Vagina (tissue), 2 donors: ENCODE results near the gene LEMD2.
"Not testable (repeated sequence)": the region's sequence is repeated elsewhere in the genome, so short reads cannot be mapped to it uniquely, and the experiment has no call there.

Experiments
- POLR2A ChIP-seq, 2 donors: fragments of 450-650 bp; IDR thresholded peaks; one replicate each; pipeline ENCODE4 v1.6.1; 2017; ENCODE audit warnings: antibody characterized with exemption in 2 of 2, mild to moderate bottlenecking in 2 of 2, moderate library complexity in 2 of 2
- POLR2AphosphoS5 ChIP-seq, 2 donors: sonication (generic); formaldehyde crosslinking; IDR thresholded peaks; one replicate each; pipeline ENCODE4 v1.9.0; 2017; ENCODE audit warnings: antibody characterized with exemption in 2 of 2, mild to moderate bottlenecking in 2 of 2, low read depth in 1 of 2; ENCODE audit not compliant: insufficient read depth in 1 of 2
- TF ChIP-seq, protein P1 (sequence below), 3 experiments: fragments of 450-650 bp in 2 of 3; fragments of 200-600 bp in 1 of 3; sonication (generic) in 1 of 3; IDR thresholded peaks; one replicate each; pipeline ENCODE4 v1.5.1; 2017 to 2019; ENCODE audit warnings: antibody characterized with exemption in 3 of 3, mild to moderate bottlenecking in 2 of 3, moderate library complexity in 2 of 3

DNA sequence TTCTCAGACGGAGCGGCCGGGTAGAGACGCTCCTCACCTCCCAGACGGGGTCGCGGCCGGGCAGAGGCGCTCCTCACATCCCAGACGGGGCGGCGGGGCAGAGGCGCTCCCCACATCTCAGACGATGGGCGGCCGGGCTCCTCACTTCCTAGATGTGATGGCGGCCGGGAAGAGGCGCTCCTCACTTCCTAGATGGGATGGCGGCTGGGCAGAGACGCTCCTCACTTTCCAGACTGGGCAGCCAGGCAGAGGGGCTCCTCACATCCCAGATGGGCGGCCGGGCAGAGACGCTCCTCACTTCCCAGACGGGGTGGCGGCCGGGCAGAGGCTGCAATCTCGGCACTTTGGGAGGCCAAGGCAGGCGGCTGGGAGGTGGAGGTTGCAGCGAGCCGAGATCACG lies 43.9 kb upstream of the LEMD2 start:
- TF ChIP-seq, protein P1, sequence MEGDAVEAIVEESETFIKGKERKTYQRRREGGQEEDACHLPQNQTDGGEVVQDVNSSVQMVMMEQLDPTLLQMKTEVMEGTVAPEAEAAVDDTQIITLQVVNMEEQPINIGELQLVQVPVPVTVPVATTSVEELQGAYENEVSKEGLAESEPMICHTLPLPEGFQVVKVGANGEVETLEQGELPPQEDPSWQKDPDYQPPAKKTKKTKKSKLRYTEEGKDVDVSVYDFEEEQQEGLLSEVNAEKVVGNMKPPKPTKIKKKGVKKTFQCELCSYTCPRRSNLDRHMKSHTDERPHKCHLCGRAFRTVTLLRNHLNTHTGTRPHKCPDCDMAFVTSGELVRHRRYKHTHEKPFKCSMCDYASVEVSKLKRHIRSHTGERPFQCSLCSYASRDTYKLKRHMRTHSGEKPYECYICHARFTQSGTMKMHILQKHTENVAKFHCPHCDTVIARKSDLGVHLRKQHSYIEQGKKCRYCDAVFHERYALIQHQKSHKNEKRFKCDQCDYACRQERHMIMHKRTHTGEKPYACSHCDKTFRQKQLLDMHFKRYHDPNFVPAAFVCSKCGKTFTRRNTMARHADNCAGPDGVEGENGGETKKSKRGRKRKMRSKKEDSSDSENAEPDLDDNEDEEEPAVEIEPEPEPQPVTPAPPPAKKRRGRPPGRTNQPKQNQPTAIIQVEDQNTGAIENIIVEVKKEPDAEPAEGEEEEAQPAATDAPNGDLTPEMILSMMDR (IDR thresholded peaks at IDR 0.05): not testable (repeated sequence)
- TF ChIP-seq POLR2A (IDR thresholded peaks at IDR 0.05); POLR2AphosphoS5 (IDR thresholded peaks at IDR 0.05; ENCODE audit: insufficient read depth in 1 of 2, low read depth in 1 of 2): not testable (repeated sequence)
